ENCODE measurements around the gene FNTB. TPM values are rescaled to one million over a fixed set of nuclear protein-coding genes. Genes with fewer than 3 reads are reported as not detected.

The FNTB gene
- total and polyA plus RNA-seq, 12 donors: 14.6 to 20.8 (median 16.5) TPM

GRCh38 chr14:65103150-65103760 is 116.6 kb downstream of the FNTB start:
- WGBS, 2 donors: 8% methylated on average over 22 of the region's 22 CpGs
- Histone ChIP-seq H3K36me3 (peaks cover 0 to 18% (median 0%) of the 10 kb centered on the region in 9 donors), H3K4me3 (peak overlapping the region; percentile 45 to 98 (median 92)), H3K27me3 (no peaks in the 10 kb centered on the region), H3K4me1 (peaks cover 6 to 39% (median 32%) of the 10 kb centered on the region in 9 donors), H3K9me3 (no peaks in the 10 kb centered on the region), H3K27ac (peak overlapping the region in 9 of 10 donors; percentile 40 to 79 (median 66))
- DNase-seq: no peak
- no peak for TF ChIP-seq CTCF (IDR thresholded peaks at IDR 0.05)
- no peak for ATAC-seq
- intact Hi-C loops (cut with DNase I): loop anchor here in 3 of 10 donors (5.0 kb wide), 3 partner anchors 116 to 309 kb away; partner anchors contain the start of genes FNTB (in 2 of the 3), CHURC1 (in 1 of the 3) and FUT8 (in 1 of the 3)

DNA sequence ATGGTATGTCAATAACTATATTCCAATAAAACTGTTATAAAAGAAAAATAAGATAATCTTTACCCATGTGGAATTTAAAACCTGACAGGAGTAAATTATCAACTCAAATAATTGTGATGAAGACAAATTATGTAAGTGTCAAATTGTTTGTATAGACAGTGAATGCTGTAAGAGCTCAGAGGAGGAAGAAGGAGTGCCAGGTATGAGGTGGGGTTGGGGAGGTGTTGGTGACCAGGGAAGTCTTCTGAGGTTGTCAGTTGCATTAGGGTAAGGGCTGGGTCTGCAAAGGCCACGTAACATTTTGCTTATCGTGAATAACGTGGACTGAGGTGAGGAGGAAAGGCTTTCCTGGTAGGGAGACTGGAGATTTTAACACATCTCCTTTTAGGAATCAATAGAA is 118.1 kb downstream of the FNTB start:
- H3K4me1 ChIP-seq: peaks cover 3 to 24% (median 17%) of the 10 kb centered on the region in 9 donors
- TF ChIP-seq CTCF (IDR thresholded peaks at IDR 0.05): no peak
- no peak overlapping the region for H3K27ac ChIP-seq
- DNase-seq (no peak), ATAC-seq (no peak)
- no peaks in the 10 kb centered on the region for H3K9me3 ChIP-seq
- 94 to 96% methylated on average over 3 of the region's 3 CpGs for WGBS, 2 donors
- H3K36me3 ChIP-seq: peaks cover 0 to 12% (median 0%) of the 10 kb centered on the region in 9 donors
- no peaks in the 10 kb centered on the region for H3K27me3 ChIP-seq
- intact Hi-C loops (cut with DNase I): loop anchor here in 3 of 10 donors (5.0 kb wide), 3 partner anchors 117 to 308 kb away; partner anchors contain the start of genes FNTB (in 2 of the 3), CHURC1 (in 1 of the 3) and FUT8 (in 1 of the 3)
- H3K4me3 ChIP-seq: no peak overlapping the region

GRCh38 chr14:65106316-65106715 is 119.6 kb downstream of the FNTB start:
- Histone ChIP-seq H3K4me3 (no peak overlapping the region), H3K27me3 (no peaks in the 10 kb centered on the region), H3K36me3 (no peaks in the 10 kb centered on the region), H3K4me1 (peaks cover 0 to 9% (median 4%) of the 10 kb centered on the region in 9 donors), H3K27ac (no peak overlapping the region), H3K9me3 (no peaks in the 10 kb centered on the region)
- 85 to 86% methylated on average over 4 of the region's 4 CpGs for WGBS, 2 donors
- no peak for ATAC-seq
- no peak for DNase-seq
- TF ChIP-seq CTCF (IDR thresholded peaks at IDR 0.05): no peak
- intact Hi-C loops (cut with DNase I): no loop called here

DNA sequence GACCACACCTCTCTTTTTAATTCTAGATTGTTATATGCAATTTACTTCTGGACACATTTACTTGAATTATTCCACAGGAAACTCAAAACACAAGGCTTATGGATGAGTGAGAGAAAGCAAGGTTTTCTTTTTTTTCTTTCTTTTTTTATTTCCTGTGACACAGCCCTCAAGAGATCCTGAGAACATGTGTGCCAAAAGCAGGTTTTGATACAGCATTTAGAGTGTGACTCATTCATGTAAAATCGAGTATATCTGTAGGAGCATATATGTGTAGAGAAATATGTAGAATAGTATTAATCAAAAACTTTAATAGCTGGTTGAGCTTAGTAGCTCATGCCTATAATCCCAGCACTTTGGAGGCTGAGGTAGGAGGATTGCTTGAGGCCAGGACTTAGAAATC is 120.0 kb downstream of the FNTB start:
- 41 to 55% methylated on average over 1 of the region's 1 CpG for WGBS, 2 donors
- Histone ChIP-seq H3K4me1 (peaks cover 0 to 6% (median 4%) of the 10 kb centered on the region in 9 donors), H3K27ac (no peak overlapping the region), H3K4me3 (no peak overlapping the region), H3K27me3 (no peaks in the 10 kb centered on the region), H3K9me3 (no peaks in the 10 kb centered on the region), H3K36me3 (no peaks in the 10 kb centered on the region)
- TF ChIP-seq CTCF (IDR thresholded peaks at IDR 0.05): no peak
- ATAC-seq: no peak
- DNase-seq: no peak
- intact Hi-C loops (cut with DNase I): no loop called here
